ENCODE results near the gene LY6G6C. TPM values are rescaled to one million over a fixed set of nuclear protein-coding genes. Genes with fewer than 3 reads are reported as not detected.

Gene LY6G6C
- total and polyA plus RNA-seq, 2 of the 13 experiments (the other 11 are each of a cell fraction or from before 2014, with no cell fraction given), result 0.15 TPM; not detected in 1

GRCh38 chr6:31702819-31703716 is 18.5 kb downstream of the LY6G6C start, which contains the start of gene ABHD16A (continued):
- TF ChIP-seq RERE (CRISPR knock-in tag; IDR thresholded peaks at IDR 0.05; ENCODE audit: low read depth) (peak; percentile 60; the same call in 1 of the 2 replicates), RFXANK (CRISPR knock-in tag; IDR thresholded peaks at IDR 0.05) (peak; percentile 83; the same call in 1 of the 2 replicates), NAIF1 (CRISPR knock-in tag; IDR thresholded peaks at IDR 0.05; ENCODE audit: borderline replicate concordance) (peak; percentile 95), ZBED4 (CRISPR knock-in tag; IDR thresholded peaks at IDR 0.05; ENCODE audit: borderline replicate concordance) (peak; percentile 54; the same call in 1 of the 2 replicates), ELK4 (CRISPR knock-in tag; IDR thresholded peaks at IDR 0.05; ENCODE audit: borderline replicate concordance) (no peak), JUND (CRISPR knock-in tag; IDR thresholded peaks at IDR 0.05) (peak; percentile 53; the same call in 1 of the 2 replicates), TBL1XR1 (IDR thresholded peaks at IDR 0.05; ENCODE audit: borderline replicate concordance, low read length, partially characterized antibody) (peak; percentile 47), ARHGAP35 (CRISPR knock-in tag; IDR thresholded peaks at IDR 0.05; ENCODE audit: borderline replicate concordance) (no peak), ARID3A (IDR thresholded peaks at IDR 0.05; ENCODE audit: low read depth, low read length) (peak; percentile 45; the same call in 1 of the 2 replicates), ZNF547 (CRISPR knock-in tag; IDR thresholded peaks at IDR 0.05) (peak; percentile 66; the same call in 1 of the 2 replicates), ZNF770 (CRISPR knock-in tag; IDR thresholded peaks at IDR 0.05) (peak; percentile 37; the same call in 1 of the 2 replicates)

Data from HepG2 (cell line).